ENCODE results near the gene C7orf25. TPM values are rescaled to one million over a fixed set of nuclear protein-coding genes. Genes with fewer than 3 reads are reported as not detected.

The C7orf25 gene
- total and polyA plus RNA-seq, 4 donors, result 3.0 to 5.8 (median 4.6) TPM

Other genes with a start within 250 kb of the C7orf25 start
- gene PSMA2, start 20.1 kb upstream of the C7orf25 start, total RNA-seq, result 10 to 100 TPM; 46.4 to 96.9 TPM
- 100 to 1,000 TPM; 134 to 150 TPM for gene PSMA2, start 20.1 kb upstream of the C7orf25 start, polyA plus RNA-seq (ENCODE audit: insufficient read length in 2 of 2)
- gene MRPL32, start 20.3 kb upstream of the C7orf25 start, total RNA-seq, result 10 to 100 TPM; 47.8 to 55.9 TPM
- 10 to 100 TPM; 53.5 to 56.6 TPM for gene MRPL32, start 20.3 kb upstream of the C7orf25 start, polyA plus RNA-seq (ENCODE audit: insufficient read length in 2 of 2)
- 10 to 100 TPM; 10.7 to 23.5 TPM for gene HECW1, start 200.6 kb upstream of the C7orf25 start, total RNA-seq
- gene HECW1, start 200.6 kb upstream of the C7orf25 start, polyA plus RNA-seq (ENCODE audit: insufficient read length in 2 of 2), result 10 to 100 TPM; 15.8 to 20.9 TPM